NCI-H1694 (cell line): ENCODE measurements around the gene ZBTB1.
"Not testable (repeated sequence)": the region's sequence is repeated elsewhere in the genome, so short reads cannot be mapped to it uniquely, and the experiment has no call there.

ENCODE experiments used
- DNase-seq: peaks from one replicate; lab custom pipeline; 2025; lab: John Stamatoyannopoulos, UW

The ZBTB1 gene

GRCh38 chr14:64525354-64525753 is 20.8 kb downstream of the ZBTB1 start:
- DNase-seq = no peak

DNA sequence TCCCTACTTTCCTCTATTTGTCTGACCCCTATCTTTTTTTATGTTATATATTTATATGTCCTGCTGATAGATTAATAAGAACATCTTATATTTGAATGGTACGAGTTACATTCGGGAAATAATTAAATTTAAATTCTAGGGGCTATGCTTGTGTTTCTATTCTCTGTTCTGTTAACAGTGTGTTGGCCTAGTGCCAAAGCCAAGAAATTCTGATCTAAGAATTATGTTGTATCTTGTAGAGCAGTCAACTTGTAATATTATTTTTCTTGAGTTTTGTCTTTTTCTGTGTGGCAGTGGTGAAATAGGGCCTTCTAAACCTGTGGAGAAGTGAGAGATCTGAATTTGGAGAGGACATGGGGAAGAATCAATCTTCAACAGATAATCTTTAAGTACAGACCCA is 27.0 kb downstream of the ZBTB1 start:
- DNase-seq = no peak

DNA sequence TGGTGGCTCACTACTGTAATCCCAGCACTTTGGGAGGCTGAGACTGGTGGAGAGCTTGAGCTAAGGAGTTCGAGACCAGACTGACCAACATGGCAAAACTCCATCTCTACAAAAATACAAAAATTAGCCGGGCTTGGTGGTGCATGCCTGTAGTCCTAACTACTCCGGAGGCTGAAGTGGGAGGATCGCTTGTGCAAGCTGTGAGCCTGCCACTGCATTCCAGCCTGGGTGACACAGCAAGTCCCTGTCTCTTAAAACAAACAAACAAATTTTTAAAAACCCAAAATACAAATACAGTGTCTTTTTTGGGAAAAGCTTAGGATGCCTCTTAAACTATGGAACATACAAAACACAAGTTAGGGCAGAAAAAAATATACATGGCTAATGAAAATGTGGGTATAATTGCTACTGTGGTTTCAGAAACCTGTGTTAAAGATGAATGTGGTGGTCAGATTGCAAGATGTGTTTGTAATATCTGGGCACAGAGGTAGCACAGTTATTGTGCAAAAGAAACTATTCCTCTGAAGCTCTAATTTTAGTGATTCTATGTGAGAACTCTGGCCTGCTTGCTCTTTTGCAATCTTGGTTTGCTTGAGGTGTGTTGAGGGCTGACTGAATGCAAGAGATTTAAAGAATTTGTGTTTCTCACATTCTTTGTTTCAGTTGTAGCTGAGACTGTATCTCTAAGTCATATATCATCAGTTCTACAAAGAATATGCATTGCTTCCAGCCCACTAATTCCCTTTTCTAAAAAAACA is 32.1 kb downstream of the ZBTB1 start:
- no peak for DNase-seq

GRCh38 chr14:64540208-64541202 is 35.9 kb downstream of the ZBTB1 start, which contains the start of gene HSPA2:
Gene HSPA2, plus strand, starts transcription at chr14:64540741. Its CDS starts 109 bp downstream, at chr14:64540850.
- DNase-seq = peak; percentile 98

GRCh38 chr14:64541261-64541971 is 36.8 kb downstream of the ZBTB1 start:
- no peak for DNase-seq

- no peak for DNase-seq
These were observed 37.6 kb downstream of the ZBTB1 start for GRCh38 chr14:64541972-64542835.

DNA sequence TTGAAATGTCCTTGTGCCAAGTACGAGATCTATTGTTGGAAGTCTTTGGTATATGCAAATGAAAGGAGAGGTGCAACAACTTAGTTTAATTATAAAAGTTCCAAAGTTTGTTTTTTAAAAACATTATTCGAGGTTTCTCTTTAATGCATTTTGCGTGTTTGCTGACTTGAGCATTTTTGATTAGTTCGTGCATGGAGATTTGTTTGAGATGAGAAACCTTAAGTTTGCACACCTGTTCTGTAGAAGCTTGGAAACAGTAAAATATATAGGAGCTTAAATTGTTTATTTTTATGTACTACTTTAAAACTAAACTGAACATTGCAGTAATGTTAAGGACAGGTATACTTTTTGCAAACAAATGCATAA is 38.2 kb downstream of the ZBTB1 start:
- DNase-seq = no peak

- no peak for DNase-seq
These were observed 40.2 kb downstream of the ZBTB1 start for GRCh38 chr14:64544607-64545312.

- DNase-seq = no peak
These were observed 44.4 kb downstream of the ZBTB1 start for GRCh38 chr14:64549016-64549415.

- DNase-seq = peak; percentile 82
These were observed 45.4 kb downstream of the ZBTB1 start, which contains the start of gene PPP1R36 for GRCh38 chr14:64549791-64550620. Gene PPP1R36, plus strand, starts transcription at chr14:64549961. Its CDS starts 37 bp downstream, at chr14:64549998.

- peak; percentile 79 for DNase-seq
These were observed 46.2 kb downstream of the ZBTB1 start for GRCh38 chr14:64550621-64551333.

GRCh38 chr14:64554556-64554955 is 50.0 kb downstream of the ZBTB1 start:
- no peak for DNase-seq

GRCh38 chr14:64556526-64556925 is 52.0 kb downstream of the ZBTB1 start:
- DNase-seq = no peak

GRCh38 chr14:64558216-64558615 is 53.6 kb downstream of the ZBTB1 start:
- not testable (repeated sequence) for DNase-seq

DNA sequence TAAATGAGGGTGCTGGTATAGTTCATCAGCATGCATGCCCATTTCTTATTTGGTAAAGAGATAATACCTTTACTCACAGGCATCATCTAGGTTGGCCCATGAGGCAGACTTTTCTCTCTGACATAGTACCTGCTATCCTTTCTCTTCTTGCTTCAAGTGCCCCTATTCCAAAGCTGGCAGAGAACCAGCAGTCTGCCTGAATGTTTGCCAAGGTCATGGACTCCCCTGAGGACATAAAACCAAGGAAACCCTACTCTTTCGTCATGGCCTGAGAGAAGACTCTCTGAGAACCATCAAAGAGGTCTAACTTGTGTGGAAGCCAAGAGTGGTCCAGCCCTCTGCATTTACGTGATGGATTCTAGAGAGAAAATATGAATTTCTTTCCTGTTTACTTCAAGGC is 57.1 kb downstream of the ZBTB1 start:
- DNase-seq = no peak

DNA sequence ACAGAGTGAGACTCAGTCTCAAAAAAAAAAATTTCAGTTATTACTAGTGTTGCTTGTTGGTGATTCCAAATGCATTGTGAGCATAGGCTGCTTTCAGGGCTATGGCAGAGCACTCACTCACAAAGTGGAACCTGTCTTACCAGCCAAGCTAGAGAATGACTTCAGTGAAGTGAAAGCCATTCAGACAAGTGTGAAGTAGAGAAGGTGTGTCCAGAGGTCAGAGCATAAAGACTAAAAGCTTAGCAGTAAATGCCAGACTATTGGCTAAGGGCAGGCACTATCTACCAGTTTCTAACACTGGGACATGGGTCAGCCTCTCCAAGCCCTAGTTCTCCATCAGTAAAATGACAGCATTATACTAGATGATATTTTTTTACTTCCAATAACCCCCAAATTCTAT is 57.9 kb downstream of the ZBTB1 start:
- DNase-seq = no peak

GRCh38 chr14:64563696-64564095 is 59.1 kb downstream of the ZBTB1 start:
- DNase-seq = no peak

GRCh38 chr14:64566651-64567122 is 62.1 kb downstream of the ZBTB1 start:
- no peak for DNase-seq

- DNase-seq = no peak
These were observed 64.6 kb downstream of the ZBTB1 start for GRCh38 chr14:64569138-64569631.
